ENCODE results near the gene ZNF439.
"Not testable (repeated sequence)": the region's sequence is repeated elsewhere in the genome, so short reads cannot be mapped to it uniquely, and the experiment has no call there.

Gene ZNF439

DNA sequence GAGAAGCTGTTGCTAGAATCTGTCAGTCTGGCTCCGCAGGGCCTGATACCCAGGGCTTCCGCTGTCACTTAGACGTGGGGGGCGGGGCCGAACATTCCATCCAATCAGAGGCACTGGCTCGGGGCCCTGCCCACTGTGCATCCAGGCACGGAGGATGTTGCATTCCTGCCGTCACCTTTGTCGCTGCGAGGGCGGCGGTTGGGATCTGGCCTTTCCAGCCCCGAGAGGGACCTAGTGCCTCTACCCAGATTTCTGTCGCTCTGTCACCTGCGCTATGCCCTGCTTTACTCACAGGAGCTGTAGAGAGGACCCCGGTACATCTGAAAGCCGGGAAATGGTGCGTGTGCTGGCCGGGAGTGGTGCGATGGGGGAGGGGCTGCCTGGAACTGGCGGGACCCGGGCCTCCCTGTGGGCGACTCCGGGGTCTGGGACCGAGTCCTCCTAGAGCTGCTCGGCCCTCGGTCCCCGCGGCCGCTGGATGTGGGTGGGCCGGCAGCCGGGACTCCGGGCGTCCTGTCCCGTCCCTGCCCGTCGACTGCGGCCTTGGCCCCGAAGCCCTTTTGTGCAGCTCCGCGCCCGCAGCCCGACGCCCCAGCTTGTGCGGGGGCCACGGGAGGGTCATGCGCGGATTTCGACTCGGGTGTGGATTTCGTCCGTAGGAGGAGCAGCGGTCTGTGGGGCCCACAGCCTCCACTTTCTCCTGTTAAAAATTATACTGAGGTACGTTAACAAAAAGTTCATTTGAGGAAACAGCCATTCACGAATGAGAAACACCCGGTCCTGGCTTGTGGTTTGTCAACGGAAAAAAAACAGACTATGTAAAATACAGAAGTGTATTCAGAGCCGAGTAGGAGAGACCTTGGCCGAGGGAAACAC, at the start of gene ZNF439:
Gene ZNF439 (plus strand): TSS at position 133 of the 876 bp plus-strand sequence. CDS start 142 bp downstream, at position 275.
- in situ Hi-C loops (cut with HindIII; ENCODE audit: low pct_unique_long_range_greater_than_20kb, low sequenced_read_pairs), result no loop called here
- DNase-seq (ENCODE audit: low read depth in 1 of 2, low spot score in 1 of 2), result peak; percentile 66 to 88
- TF ChIP-seq JUND (IDR thresholded peaks at IDR 0.05; ENCODE audit: low read depth), result no peak

DNA sequence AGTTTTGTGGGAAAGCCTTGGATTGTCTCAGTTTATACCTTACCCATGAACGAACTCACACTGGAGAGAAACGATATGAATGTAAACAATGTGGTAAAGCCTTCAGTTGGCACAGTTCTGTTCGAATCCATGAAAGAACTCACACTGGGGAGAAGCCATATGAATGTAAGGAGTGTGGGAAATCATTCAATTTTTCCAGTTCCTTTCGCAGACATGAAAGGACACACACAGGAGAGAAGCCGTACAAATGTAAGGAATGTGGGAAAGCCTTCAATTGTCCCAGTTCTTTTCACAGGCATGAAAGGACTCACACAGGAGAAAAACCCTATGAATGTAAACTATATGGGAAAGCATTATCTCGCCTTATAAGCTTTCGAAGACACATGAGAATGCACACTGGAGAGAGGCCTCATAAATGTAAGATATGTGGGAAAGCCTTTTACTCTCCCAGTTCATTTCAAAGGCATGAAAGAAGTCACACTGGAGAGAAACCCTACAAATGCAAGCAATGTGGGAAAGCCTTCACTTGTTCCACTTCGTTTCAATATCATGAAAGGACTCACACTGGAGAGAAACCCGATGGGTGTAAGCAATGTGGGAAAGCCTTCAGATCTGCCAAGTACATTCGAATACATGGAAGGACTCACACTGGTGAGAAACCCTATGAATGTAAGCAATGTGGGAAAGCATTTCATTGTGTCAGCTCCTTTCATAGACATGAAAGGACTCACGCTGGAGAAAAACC, 42.0 kb upstream of the ZNF439 start:
- no peak for DNase-seq (ENCODE audit: low read depth in 1 of 2, low spot score in 1 of 2)
- no peak for TF ChIP-seq JUND (IDR thresholded peaks at IDR 0.05; ENCODE audit: low read depth)
- in situ Hi-C loops (cut with HindIII; ENCODE audit: low pct_unique_long_range_greater_than_20kb, low sequenced_read_pairs), result no loop called here

DNA sequence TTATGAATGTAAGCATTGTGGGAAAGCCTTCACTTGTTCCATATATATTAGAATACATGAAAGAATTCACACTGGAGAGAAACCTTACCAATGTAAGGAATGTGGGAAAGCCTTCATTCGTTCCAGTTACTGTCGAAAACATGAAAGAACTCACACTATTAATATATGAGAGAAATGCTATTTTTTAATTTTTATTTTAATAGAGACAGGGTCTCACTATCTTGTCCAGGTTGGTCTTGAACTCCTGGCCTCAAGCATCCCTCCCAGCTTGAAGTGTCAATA, 41.5 kb upstream of the ZNF439 start:
- in situ Hi-C loops (cut with HindIII; ENCODE audit: low pct_unique_long_range_greater_than_20kb, low sequenced_read_pairs), result no loop called here
- DNase-seq (ENCODE audit: low read depth in 1 of 2, low spot score in 1 of 2), result no peak
- no peak for TF ChIP-seq JUND (IDR thresholded peaks at IDR 0.05; ENCODE audit: low read depth)

DNA sequence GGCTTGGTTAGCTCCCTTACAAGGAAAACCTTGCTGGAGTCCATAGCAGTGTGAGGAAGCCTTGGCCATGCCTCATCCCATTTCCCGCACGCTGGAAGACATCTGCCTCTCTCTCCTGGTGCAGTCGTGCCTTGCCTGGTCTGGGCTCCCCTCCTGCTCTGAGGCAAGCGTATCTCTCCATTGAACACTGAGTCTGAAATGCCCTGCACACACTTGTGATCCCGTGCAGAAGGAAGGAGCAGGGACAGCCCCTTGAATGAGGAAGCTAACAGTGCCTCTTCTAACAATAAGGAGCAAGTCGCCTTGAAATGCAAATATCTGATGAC, 34.9 kb upstream of the ZNF439 start:
- DNase-seq (ENCODE audit: low read depth in 1 of 2, low spot score in 1 of 2), result no peak
- no peak for TF ChIP-seq JUND (IDR thresholded peaks at IDR 0.05; ENCODE audit: low read depth)
- in situ Hi-C loops (cut with HindIII; ENCODE audit: low pct_unique_long_range_greater_than_20kb, low sequenced_read_pairs), result no loop called here

DNA sequence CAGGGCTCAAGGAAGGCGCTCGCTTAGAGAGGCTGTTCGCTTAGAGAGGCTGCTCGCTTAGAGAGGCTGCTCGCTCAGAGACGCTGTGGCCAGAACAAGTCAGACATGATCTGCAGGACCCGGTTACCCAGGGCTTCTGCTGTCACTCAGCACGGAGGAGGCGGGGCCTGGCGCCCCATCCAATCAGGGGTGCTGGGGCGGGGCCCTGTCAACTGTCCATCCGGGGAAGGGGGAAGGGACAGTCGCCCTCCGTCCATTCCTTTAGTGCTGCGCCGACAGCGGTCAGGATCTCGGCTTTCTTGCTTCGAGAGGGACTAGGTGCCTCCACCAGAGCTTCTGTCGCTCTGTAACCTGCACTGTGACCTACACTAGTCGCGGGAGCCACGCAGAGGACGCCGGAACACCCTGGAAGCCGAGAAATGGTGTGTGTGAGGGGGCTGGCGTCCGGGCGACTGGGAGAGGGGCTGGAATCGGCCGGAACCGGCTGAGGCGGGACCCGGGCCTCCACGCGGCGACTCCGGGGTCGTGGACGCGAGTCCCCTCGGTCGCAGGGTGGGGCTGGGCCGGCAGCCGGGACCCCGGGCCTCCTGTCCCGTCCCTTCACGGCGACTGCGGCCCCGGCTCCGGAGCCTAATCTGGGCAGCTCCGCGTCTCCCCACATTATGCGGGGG, 34.4 kb upstream of the ZNF439 start, which contains the start of gene ZNF440:
Gene ZNF440 (plus strand): TSS at position 245 of the 671 bp plus-strand sequence. CDS start 175 bp downstream, at position 420.
- peak; percentile 84 to 97 for DNase-seq (ENCODE audit: low read depth in 1 of 2, low spot score in 1 of 2)
- TF ChIP-seq JUND (IDR thresholded peaks at IDR 0.05; ENCODE audit: low read depth), result no peak
- in situ Hi-C loops (cut with HindIII; ENCODE audit: low pct_unique_long_range_greater_than_20kb, low sequenced_read_pairs), result no loop called here

DNA sequence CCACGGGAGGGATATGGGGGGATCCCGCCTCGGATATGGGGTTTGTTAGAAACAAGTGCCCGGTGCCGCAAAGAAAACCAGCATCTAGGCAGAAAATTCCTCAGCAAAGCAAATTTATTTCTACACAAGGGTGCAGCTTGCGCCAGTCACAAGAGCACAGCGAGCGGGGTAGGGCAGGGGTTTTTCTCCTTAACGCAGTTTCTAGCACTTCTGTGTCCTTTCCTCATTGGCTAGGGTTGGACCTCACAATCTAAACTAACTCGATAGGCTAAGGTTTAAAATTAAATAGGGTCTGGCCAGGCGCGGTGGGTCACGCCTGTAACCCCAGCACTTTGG, 33.9 kb upstream of the ZNF439 start:
- DNase-seq (ENCODE audit: low read depth in 1 of 2, low spot score in 1 of 2), result peak in 1 of 2 experiments; percentile 40
- TF ChIP-seq JUND (IDR thresholded peaks at IDR 0.05; ENCODE audit: low read depth), result no peak
- in situ Hi-C loops (cut with HindIII; ENCODE audit: low pct_unique_long_range_greater_than_20kb, low sequenced_read_pairs), result no loop called here

DNA sequence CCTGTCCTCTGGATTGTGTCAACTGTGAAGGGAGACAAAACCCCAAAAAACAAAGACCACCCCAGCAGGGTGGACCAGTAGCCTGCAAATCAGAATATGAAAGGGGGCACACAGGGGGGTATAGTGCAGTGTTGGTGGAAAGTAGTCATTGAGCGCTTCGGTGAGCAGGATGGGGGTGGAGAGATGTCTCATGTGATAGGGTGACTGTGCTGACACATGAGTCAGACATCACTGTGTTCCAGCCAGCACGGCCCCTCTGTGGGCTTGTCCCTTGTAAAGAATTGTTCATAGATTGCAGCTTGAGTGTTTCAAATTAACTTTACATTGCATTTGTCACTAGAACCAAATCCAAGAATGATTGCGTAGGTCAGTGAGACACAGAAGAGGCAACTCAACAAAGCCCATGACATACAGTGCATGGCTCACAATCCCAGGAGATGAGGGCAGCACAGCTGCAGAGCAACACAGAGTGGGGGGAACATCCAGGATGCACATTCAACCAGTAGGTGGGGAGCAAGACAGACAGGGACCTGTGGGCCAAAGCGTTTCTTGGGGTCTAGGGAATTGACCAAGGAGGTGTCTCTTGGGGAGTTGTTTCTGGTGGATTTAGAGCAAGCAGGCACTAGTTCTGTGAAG, 26.9 kb upstream of the ZNF439 start:
- DNase-seq (ENCODE audit: low read depth in 1 of 2, low spot score in 1 of 2), result no peak
- in situ Hi-C loops (cut with HindIII; ENCODE audit: low pct_unique_long_range_greater_than_20kb, low sequenced_read_pairs), result no loop called here
- no peak for TF ChIP-seq JUND (IDR thresholded peaks at IDR 0.05; ENCODE audit: low read depth)

DNA sequence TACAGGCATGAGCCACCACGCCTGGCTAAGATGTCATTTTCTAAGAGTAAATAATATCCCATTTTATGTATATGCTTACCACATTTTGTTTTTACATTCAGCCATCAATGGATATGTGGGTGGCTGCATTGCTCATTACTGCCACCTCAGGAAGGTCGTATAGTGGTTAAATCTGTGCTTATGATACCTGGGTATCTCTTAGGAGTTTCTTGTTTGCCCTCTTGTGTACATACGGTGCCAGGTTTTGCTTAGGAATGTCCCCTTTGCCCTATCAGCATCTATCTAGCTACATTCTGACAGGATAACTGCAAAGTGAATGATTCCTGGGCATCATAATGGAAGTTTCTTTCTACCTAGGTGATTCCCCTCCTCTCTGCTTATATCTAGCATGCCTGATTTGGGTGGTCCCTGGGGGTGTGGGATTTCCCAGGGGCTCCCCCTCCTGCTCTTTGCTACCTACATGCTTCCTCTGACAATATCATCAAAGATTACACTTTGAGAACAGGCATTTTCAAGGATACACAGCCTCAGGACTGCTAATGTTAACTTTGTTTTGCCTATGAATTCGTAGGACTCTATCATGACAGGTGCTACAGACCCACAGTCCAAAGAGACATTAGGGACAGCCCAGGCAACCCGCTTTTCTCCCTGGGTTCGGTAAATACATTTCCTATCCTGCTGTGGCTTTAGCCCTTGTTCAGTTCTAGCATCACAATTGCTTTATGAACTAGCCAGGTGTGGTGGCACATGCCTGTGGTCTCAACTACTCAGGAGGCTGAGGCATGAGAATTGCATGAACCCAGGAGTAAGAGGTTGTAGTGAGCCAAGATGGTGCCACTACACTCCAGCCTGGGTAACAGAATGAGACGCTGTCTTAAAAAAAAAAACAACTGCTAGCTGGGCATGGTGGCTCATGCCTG, 19.3 kb upstream of the ZNF439 start:
- in situ Hi-C loops (cut with HindIII; ENCODE audit: low pct_unique_long_range_greater_than_20kb, low sequenced_read_pairs); DNase-seq (ENCODE audit: low read depth in 1 of 2, low spot score in 1 of 2): not testable (repeated sequence)

DNA sequence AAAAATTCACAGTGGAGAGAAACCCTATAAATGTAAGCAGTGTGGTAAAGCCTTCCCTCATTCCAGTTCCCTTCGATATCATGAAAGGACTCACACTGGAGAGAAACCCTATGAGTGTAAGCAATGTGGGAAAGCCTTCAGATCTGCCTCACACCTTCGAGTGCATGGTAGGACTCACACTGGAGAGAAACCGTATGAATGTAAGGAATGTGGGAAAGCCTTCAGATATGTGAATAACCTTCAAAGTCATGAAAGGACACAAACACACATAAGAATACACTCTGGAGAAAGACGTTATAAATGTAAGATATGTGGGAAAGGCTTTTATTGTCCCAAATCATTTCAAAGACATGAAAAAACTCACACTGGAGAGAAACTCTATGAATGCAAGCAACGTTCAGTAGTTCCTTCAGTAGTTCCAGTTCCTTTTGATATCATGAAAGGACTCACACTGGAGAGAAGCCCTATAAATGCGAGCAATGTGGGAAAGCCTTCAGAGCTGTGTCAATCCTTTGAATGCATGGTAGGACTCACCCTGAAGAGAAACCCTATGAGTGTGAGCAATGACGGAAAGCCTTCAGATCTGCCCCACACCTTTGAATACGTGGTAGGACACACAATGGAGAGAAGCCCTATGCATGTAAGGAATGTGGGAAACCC, 16.1 kb upstream of the ZNF439 start:
- in situ Hi-C loops (cut with HindIII; ENCODE audit: low pct_unique_long_range_greater_than_20kb, low sequenced_read_pairs), result no loop called here
- DNase-seq (ENCODE audit: low read depth in 1 of 2, low spot score in 1 of 2), result peak in 1 of 2 experiments; percentile 8
- TF ChIP-seq JUND (IDR thresholded peaks at IDR 0.05; ENCODE audit: low read depth), result no peak

DNA sequence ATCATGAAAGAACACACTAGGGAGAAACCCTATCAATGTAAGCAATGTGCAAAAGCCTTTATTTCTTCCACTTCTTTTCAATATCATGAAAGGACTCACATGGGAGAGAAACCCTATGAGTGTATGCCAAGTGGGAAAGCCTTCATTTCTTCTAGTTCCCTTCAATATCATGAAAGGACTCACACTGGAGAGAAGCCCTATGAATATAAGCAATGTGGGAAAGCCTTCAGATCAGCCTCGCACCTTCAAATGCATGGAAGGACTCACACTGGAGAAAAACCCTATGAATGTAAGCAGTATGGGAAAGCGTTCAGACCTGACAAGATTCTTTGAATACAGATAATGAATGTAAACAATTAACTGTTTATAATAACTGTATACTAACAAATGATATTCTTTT, 15.0 kb upstream of the ZNF439 start:
- DNase-seq (ENCODE audit: low read depth in 1 of 2, low spot score in 1 of 2), result peak in 1 of 2 experiments; percentile 3
- in situ Hi-C loops (cut with HindIII; ENCODE audit: low pct_unique_long_range_greater_than_20kb, low sequenced_read_pairs), result no loop called here
- TF ChIP-seq JUND (IDR thresholded peaks at IDR 0.05; ENCODE audit: low read depth), result no peak

DNA sequence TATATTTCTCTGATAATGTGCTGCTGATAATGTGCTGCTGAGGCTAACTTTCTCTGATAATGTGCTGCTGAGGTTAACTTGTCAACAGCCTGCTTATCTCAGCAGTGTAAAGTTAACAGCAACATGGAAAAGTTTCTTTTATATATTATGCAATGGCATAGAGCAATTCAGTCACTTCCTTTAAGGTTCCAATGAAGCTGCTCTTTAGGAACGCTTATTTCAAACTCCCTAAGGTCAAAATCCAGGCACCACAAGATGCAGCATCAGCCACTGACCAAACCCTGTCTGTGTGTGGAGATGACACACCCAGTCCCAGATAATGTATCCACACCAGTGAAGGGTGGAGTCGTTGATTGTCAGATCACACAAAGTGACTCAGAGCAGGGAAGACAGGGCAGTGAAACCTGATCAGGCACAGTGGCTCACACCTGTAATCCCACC, 12.9 kb upstream of the ZNF439 start:
- in situ Hi-C loops (cut with HindIII; ENCODE audit: low pct_unique_long_range_greater_than_20kb, low sequenced_read_pairs); DNase-seq (ENCODE audit: low read depth in 1 of 2, low spot score in 1 of 2): not testable (repeated sequence)
